ENCODE data around the gene TRAPPC12. TPM values are rescaled to one million over a fixed set of nuclear protein-coding genes. Genes with fewer than 3 reads are reported as not detected.
A peak's percentile ranks its signal among the peaks of the same experiment; 100 is the strongest.

TRAPPC12 gene
- total RNA-seq, 2 experiments from 2014 or later: 58.7 to 64.6 TPM

GRCh38 chr2:3481736-3482362, 102.4 kb downstream of the TRAPPC12 start:
- DNase-seq: no peak
- H3K9me3 Mint-ChIP-seq: no peaks in the 10 kb centered on the region
- no peaks in the 10 kb centered on the region for H3K27me3 Mint-ChIP-seq
- H3K4me3 Mint-ChIP-seq: no peak overlapping the region
- peaks cover 7% of the 10 kb centered on the region for H3K36me3 Mint-ChIP-seq
- H3K4me1 Mint-ChIP-seq: peaks cover 9% of the 10 kb centered on the region
- no peak overlapping the region for H3K27ac Mint-ChIP-seq

- H3K4me3 Mint-ChIP-seq: no peak overlapping the region
- DNase-seq: no peak
- no peaks in the 10 kb centered on the region for H3K9me3 Mint-ChIP-seq
- no peaks in the 10 kb centered on the region for H3K27me3 Mint-ChIP-seq
- peaks cover 9% of the 10 kb centered on the region for H3K4me1 Mint-ChIP-seq
- H3K27ac Mint-ChIP-seq: no peak overlapping the region
- H3K36me3 Mint-ChIP-seq: peaks cover 7% of the 10 kb centered on the region
Observed at GRCh38 chr2:3482363-3482821, 102.9 kb downstream of the TRAPPC12 start.

- no peaks in the 10 kb centered on the region for H3K9me3 Mint-ChIP-seq
- DNase-seq: no peak
Observed at GRCh38 chr2:3483227-3483985, 103.9 kb downstream of the TRAPPC12 start.

DNA sequence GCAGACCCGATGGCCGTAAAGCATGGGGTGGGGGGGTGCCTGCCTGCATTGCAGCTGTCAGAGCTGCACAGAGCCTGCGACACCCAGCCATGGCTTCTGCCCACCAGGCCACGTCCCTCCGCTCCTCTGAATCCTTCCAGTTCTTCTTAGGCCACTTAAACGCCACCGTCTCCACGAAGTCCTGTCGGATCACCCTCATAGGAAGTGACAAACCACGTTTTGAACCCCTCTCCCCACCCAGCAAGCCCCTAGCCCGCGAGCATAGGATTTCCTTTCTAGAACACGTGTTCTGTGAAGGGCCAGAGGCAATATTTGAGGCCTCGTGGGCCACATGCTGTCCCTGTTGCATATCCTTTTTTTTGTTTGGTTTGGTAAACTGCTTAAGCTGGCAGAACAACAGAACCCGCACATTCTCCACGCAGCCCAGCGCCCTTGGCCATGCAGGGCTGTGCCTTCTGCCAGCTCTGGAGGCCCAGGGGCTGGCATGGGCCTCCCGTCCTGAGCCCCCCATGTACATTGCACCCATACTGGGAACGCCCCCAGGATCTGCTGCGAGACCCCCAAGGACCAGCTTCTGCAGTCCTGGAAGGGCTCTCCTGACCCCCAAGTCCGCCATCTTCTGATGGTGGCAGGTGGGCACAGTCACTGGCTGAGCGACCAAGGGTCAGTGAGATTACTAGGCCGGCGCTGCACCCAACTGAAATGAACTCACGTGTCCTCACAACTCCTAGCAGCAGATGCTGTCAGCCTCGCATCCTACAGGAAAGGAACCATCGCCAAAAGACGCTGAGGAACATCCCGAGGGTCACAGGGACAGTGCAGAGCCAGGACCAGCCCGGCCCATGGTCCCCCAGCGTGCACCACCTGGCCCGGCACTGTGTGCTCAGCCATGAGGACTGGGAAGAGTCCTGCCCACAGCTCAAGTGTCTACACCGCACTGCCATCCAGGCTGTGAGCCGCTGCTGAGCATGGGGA, 104.8 kb downstream of the TRAPPC12 start:
- no peak overlapping the region for H3K4me3 Mint-ChIP-seq
- H3K9me3 Mint-ChIP-seq: no peaks in the 10 kb centered on the region
- H3K27me3 Mint-ChIP-seq: no peaks in the 10 kb centered on the region
- no peak for DNase-seq
- H3K27ac Mint-ChIP-seq: no peak overlapping the region
- peaks cover 9% of the 10 kb centered on the region for H3K4me1 Mint-ChIP-seq
- peaks cover 7% of the 10 kb centered on the region for H3K36me3 Mint-ChIP-seq

More at GRCh38 chr2:3483227-3483985, 103.9 kb downstream of the TRAPPC12 start:
- Mint-ChIP-seq H3K27ac (no peak overlapping the region), H3K4me3 (no peak overlapping the region), H3K27me3 (no peaks in the 10 kb centered on the region), H3K4me1 (peaks cover 9% of the 10 kb centered on the region), H3K36me3 (peaks cover 7% of the 10 kb centered on the region)

DNA sequence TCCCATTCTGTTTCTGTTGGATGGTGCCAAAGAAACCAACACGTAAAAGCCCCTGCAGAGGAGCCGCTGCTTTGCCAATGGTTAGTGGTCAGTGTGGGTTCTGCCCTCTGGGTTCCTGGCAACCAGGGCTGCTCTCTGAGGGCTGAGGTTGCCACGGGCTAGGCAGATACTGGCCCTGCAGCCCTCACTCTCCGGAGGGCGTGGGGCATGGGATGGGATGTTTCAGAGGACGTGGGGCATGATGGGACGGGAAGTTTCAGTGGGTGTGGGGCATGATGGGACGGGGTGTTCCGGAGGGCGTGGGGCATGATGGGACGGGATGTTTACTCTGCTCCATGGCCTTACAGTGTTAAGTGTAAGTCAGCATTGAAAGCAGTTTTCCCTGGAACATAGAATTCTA, 105.7 kb downstream of the TRAPPC12 start:
- peaks cover 2% of the 10 kb centered on the region for H3K36me3 Mint-ChIP-seq
- peak overlapping the region; percentile 1 for H3K27ac Mint-ChIP-seq
- DNase-seq: no peak
- no peaks in the 10 kb centered on the region for H3K9me3 Mint-ChIP-seq
- H3K27me3 Mint-ChIP-seq: no peaks in the 10 kb centered on the region
- H3K4me1 Mint-ChIP-seq: peaks cover 5% of the 10 kb centered on the region
- no peak overlapping the region for H3K4me3 Mint-ChIP-seq

GRCh38 chr2:3486047-3487027, 106.8 kb downstream of the TRAPPC12 start:
- H3K27me3 Mint-ChIP-seq: no peaks in the 10 kb centered on the region
- no peak overlapping the region for H3K4me3 Mint-ChIP-seq
- H3K4me1 Mint-ChIP-seq: no peaks in the 10 kb centered on the region
- no peaks in the 10 kb centered on the region for H3K9me3 Mint-ChIP-seq
- no peaks in the 10 kb centered on the region for H3K36me3 Mint-ChIP-seq
- no peak for DNase-seq
- H3K27ac Mint-ChIP-seq: no peak overlapping the region

DNA sequence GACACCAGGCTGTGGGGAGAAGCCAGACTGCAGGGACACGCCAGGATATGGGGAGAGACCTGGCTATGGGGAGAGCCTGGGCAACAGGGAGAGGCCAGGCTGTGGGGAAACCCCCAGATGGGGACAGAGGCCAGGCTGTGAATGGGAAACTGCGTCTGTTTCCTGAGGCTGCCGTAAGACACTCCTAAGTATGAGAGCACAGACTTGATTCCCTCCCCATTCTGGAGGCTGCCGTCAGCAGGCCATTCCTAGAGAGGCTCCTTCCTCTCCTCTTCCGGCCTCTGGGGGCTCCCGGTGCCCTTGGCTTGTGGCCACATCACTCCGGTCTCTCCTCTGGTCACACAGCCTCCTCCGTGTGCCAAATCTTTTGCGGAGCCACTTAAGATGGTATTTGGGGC, 107.5 kb downstream of the TRAPPC12 start:
- no peak for DNase-seq
- H3K27ac Mint-ChIP-seq: no peak overlapping the region
- no peak overlapping the region for H3K4me3 Mint-ChIP-seq
- no peaks in the 10 kb centered on the region for H3K9me3 Mint-ChIP-seq
- H3K36me3 Mint-ChIP-seq: no peaks in the 10 kb centered on the region
- no peaks in the 10 kb centered on the region for H3K27me3 Mint-ChIP-seq
- no peaks in the 10 kb centered on the region for H3K4me1 Mint-ChIP-seq

DNA sequence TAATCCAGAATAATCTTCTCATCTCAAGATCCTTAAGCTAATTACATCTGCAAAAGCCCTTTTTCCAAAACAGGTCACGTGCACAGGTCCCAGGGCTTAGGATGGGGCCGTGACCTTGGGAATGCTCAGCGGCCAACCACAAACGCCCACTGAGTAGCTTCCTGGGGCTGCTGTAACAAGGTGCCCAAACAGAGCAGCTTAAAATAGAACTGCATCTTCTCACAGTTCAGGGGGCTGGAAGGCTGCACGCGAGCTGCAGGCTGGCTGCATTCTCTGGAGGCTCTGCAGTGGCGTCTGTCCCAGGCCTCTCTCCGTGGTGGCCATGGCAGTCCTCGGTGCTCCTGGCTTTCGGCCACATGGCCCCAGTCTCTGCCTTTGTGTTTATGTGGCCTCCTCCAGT, 107.9 kb downstream of the TRAPPC12 start:
- no peaks in the 10 kb centered on the region for H3K36me3 Mint-ChIP-seq
- no peak for DNase-seq
- H3K4me1 Mint-ChIP-seq: no peaks in the 10 kb centered on the region
- H3K4me3 Mint-ChIP-seq: no peak overlapping the region
- H3K27ac Mint-ChIP-seq: no peak overlapping the region
- no peaks in the 10 kb centered on the region for H3K27me3 Mint-ChIP-seq
- no peaks in the 10 kb centered on the region for H3K9me3 Mint-ChIP-seq

- Mint-ChIP-seq H3K4me3 (no peak overlapping the region), H3K27ac (no peak overlapping the region), H3K4me1 (no peaks in the 10 kb centered on the region), H3K9me3 (no peaks in the 10 kb centered on the region), H3K27me3 (no peaks in the 10 kb centered on the region), H3K36me3 (no peaks in the 10 kb centered on the region)
- DNase-seq: no peak
Observed at GRCh38 chr2:3488061-3488531, 108.6 kb downstream of the TRAPPC12 start.

DNA sequence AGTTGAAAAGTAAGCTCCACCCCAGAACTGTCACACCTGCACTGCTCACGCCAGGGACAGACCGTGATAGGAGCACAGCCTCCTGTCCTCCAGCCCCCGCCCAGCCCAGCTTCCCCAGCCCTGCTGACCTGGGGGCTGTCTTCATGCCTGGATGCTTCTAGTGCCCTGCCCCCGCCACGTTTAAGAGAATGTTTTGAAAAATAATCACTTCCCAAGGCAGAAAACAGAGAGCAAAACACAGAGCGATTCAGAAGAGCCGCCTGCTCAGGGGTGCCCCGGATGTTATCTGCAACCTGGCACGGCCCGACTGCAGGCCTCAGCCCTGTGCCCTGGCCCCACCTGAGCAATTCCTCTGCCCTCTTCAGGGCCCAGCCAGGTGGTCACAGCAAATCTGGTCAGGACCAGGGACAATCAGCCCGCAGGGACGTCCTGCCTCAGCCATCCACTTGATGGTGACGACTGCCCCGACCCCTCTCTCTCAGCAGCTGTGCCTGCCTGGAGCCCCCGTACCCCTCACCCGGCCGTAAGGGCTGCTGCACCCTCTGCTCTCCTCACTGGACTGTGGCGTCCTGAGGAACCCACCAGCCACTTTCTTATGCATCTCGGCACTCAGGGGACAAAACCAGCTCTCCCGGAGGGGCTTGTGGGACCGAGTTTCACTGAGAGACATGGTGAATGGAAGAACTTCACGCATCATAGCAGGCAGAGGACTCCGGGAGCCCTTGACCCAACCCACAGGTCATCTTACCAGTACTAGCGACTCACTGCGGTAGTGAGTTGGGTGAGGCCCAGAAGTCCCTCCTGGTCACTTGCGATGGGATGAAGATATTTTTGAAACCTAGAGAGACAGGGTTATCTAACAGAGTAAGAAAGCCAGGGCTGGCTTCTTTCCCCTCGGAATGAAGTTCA, 109.6 kb downstream of the TRAPPC12 start:
- no peak overlapping the region for H3K4me3 Mint-ChIP-seq
- no peak overlapping the region for H3K27ac Mint-ChIP-seq
- no peak for DNase-seq
- no peaks in the 10 kb centered on the region for H3K9me3 Mint-ChIP-seq
- H3K4me1 Mint-ChIP-seq: no peaks in the 10 kb centered on the region
- H3K36me3 Mint-ChIP-seq: no peaks in the 10 kb centered on the region
- no peaks in the 10 kb centered on the region for H3K27me3 Mint-ChIP-seq

DNA sequence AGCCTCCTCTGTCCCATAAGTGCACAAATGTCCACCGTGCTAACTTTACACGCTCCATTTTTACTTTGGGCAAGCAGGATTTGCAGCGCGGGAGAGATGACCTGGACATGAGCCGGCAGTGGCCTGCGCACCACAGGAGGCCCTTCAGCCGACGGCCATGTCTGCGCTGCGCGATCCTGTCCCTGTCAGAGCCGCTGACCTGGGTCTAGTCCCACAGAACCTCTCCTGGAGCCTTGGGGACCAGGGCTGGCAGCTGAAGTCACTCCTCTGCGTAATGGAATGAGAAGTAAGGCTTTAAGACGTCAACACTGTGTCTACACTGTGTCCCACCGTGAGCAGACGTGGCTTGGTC, 110.2 kb downstream of the TRAPPC12 start:
- no peak for DNase-seq
- H3K9me3 Mint-ChIP-seq: no peaks in the 10 kb centered on the region
- no peak overlapping the region for H3K27ac Mint-ChIP-seq
- H3K4me1 Mint-ChIP-seq: no peaks in the 10 kb centered on the region
- no peaks in the 10 kb centered on the region for H3K27me3 Mint-ChIP-seq
- H3K36me3 Mint-ChIP-seq: no peaks in the 10 kb centered on the region
- no peak overlapping the region for H3K4me3 Mint-ChIP-seq

- no peaks in the 10 kb centered on the region for H3K4me1 Mint-ChIP-seq
- peak overlapping the region; percentile 29 for H3K27ac Mint-ChIP-seq
- no peaks in the 10 kb centered on the region for H3K36me3 Mint-ChIP-seq
- H3K4me3 Mint-ChIP-seq: no peak overlapping the region
- DNase-seq: no peak
- no peaks in the 10 kb centered on the region for H3K9me3 Mint-ChIP-seq
- H3K27me3 Mint-ChIP-seq: no peaks in the 10 kb centered on the region
Observed at GRCh38 chr2:3490191-3491170, 111.0 kb downstream of the TRAPPC12 start.

Data from activated naive CD8-positive, alpha-beta T cell treated with anti-CD3 and anti-CD28 coated beads for 36 hours (primary cell).